SU-DHL-6 (cell line): ENCODE data around the gene CFAP97D2.

Source experiments
- H2AFZ ChIP-seq: fragments of 200-600 bp; sonication (generic); 2 replicates; pipeline ENCODE4 v1.6.1; 2014; ENCODE audit warnings: low read depth, mild to moderate bottlenecking, moderate library complexity, mixed read lengths, antibody characterized with exemption, low read length; ENCODE audit not compliant: severe bottlenecking
- H3F3A ChIP-seq: fragments of 200-600 bp; shearing (Covaris generic); 2 replicates; pipeline ENCODE4 v1.6.0; 2016; ENCODE audit warnings: antibody characterized with exemption, mild to moderate bottlenecking; ENCODE audit not compliant: insufficient read depth
- H3K27ac ChIP-seq: fragments of 200-600 bp; sonication (generic); 2 replicates; pipeline ENCODE4 v1.5.1; 2016; ENCODE audit warnings: low read depth, mild to moderate bottlenecking, low read length, moderate library complexity, mixed read lengths
- H3K27me3 ChIP-seq: fragments of 200-600 bp; sonication (generic), shearing (Covaris generic); 2 replicates; pipeline ENCODE4 v1.6.0; 2014; ENCODE audit warnings: mild to moderate bottlenecking, low read length
- H3K36me3 ChIP-seq: fragments of 200-600 bp; sonication (generic); 2 replicates; pipeline ENCODE4 v1.6.1; 2014; ENCODE audit warnings: mild to moderate bottlenecking, low read length, mixed read lengths
- H3K4me2 ChIP-seq: fragments of 300-600, 200-600 bp; shearing (Covaris generic), sonication (generic); 2 replicates; pipeline ENCODE4 v1.6.0; 2014; ENCODE audit warnings: low read length, low read depth, mild to moderate bottlenecking; ENCODE audit not compliant: poor library complexity, severe bottlenecking
- H3K4me3 ChIP-seq: fragments of 200-600 bp; sonication (generic); 2 replicates; pipeline ENCODE4 v1.5.1; 2014; ENCODE audit warnings: antibody characterized with exemption, low read length, mild to moderate bottlenecking, mixed read lengths; ENCODE audit not compliant: insufficient read depth, poor library complexity, severe bottlenecking
- H3K79me2 ChIP-seq: fragments of 200-600 bp; sonication (generic); 2 replicates; pipeline ENCODE4 v1.6.1; 2014; ENCODE audit warnings: mild to moderate bottlenecking, low read length, moderate library complexity; ENCODE audit not compliant: insufficient read depth
- H3K9ac ChIP-seq: fragments of 200-600 bp; sonication (generic); 2 replicates; pipeline ENCODE4 v1.7.0; 2014; ENCODE audit warnings: mild to moderate bottlenecking, low read length
- H3K9me2 ChIP-seq: fragments of 200-600 bp; sonication (generic); replicated peaks from 2 replicates; pipeline ENCODE4 v1.6.1; 2014; ENCODE audit warnings: low read length; ENCODE audit not compliant: insufficient read depth
- H3K9me3 ChIP-seq: fragments of 200-600 bp; sonication (generic); 2 replicates; pipeline ENCODE4 v1.6.1; 2014; ENCODE audit warnings: low read length, mixed read lengths; ENCODE audit not compliant: insufficient read depth
- H4K20me1 ChIP-seq: fragments of 200-600 bp; sonication (generic); 2 replicates; pipeline ENCODE4 v1.6.1; 2014; ENCODE audit warnings: low read depth, mild to moderate bottlenecking, antibody characterized with exemption, low read length, moderate library complexity, mixed read lengths
- EZH2phosphoT487 ChIP-seq: fragments of 200-600 bp; sonication (generic), shearing (Covaris generic); conservative IDR thresholded peaks from 2 replicates; pipeline ENCODE4 v1.6.1; 2018; ENCODE audit warnings: mild to moderate bottlenecking, antibody characterized with exemption, low read length, moderate library complexity, mixed read lengths
- TF ChIP-seq, protein P1 (sequence below): fragments of 200-600 bp; sonication (generic); IDR thresholded peaks from one replicate; pipeline ENCODE4 v1.5.1; 2017; ENCODE audit warnings: antibody characterized with exemption, mild to moderate bottlenecking, low read length, moderate library complexity; ENCODE audit not compliant: insufficient read depth, poor library complexity, severe bottlenecking

The CFAP97D2 gene

GRCh38 chr13:114151031-114151430 is 28.0 kb upstream of the CFAP97D2 start:
- Histone ChIP-seq H4K20me1 (no peaks in the 10 kb centered on the region), H3K79me2 (no peaks in the 10 kb centered on the region), H3K4me3 (no peak overlapping the region), H3K4me2 (no peak overlapping the region), H2AFZ (no peak overlapping the region), H3K36me3 (no peaks in the 10 kb centered on the region), H3K9me3 (no peaks in the 10 kb centered on the region), H3K27ac (no peak overlapping the region), H3K27me3 (no peaks in the 10 kb centered on the region), H3F3A (no peaks in the 10 kb centered on the region), H3K9ac (no peak overlapping the region), H3K9me2 (no peaks in the 10 kb centered on the region)
- TF ChIP-seq, protein P1, sequence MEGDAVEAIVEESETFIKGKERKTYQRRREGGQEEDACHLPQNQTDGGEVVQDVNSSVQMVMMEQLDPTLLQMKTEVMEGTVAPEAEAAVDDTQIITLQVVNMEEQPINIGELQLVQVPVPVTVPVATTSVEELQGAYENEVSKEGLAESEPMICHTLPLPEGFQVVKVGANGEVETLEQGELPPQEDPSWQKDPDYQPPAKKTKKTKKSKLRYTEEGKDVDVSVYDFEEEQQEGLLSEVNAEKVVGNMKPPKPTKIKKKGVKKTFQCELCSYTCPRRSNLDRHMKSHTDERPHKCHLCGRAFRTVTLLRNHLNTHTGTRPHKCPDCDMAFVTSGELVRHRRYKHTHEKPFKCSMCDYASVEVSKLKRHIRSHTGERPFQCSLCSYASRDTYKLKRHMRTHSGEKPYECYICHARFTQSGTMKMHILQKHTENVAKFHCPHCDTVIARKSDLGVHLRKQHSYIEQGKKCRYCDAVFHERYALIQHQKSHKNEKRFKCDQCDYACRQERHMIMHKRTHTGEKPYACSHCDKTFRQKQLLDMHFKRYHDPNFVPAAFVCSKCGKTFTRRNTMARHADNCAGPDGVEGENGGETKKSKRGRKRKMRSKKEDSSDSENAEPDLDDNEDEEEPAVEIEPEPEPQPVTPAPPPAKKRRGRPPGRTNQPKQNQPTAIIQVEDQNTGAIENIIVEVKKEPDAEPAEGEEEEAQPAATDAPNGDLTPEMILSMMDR = no peak
- no peak for TF ChIP-seq EZH2phosphoT487

DNA sequence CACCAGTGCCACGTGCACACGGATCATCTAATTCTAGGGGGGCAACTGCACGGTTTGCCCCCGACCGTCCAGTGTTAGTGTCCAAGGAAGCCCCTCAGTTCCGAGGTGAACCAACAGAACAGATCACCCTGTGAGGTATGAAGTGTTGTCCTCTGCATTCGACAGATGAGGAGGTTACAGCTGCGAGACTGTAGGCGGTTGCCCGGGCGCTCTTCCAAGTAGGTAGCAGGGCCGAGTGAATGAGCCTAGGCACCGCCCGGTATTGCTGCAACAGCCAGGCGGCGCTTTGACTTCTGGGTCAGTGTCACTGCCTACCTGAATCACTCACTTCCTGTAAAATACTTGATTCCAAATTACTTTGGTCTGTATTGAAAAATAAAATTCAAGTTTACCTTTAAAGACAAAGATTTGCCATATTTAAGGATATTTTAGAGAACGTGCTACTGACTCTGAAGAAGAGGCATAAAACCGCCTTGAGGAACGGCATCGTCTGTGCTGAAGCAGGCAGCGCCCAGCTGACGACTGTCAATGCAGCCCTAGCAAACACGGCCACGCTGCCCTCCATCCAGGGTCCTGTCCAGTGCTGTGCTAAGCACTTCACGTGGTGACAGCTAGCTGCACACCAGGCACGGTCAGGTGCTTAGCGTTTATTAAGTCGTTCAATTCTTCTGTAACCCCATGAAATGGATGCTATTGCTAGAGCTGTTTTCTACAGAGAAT is 27.3 kb upstream of the CFAP97D2 start:
- Histone ChIP-seq H3K36me3 (no peaks in the 10 kb centered on the region), H3F3A (no peaks in the 10 kb centered on the region), H3K79me2 (no peaks in the 10 kb centered on the region), H3K9me3 (no peaks in the 10 kb centered on the region), H3K4me3 (no peak overlapping the region), H2AFZ (no peak overlapping the region), H3K9ac (no peak overlapping the region), H3K4me2 (no peak overlapping the region), H3K9me2 (no peaks in the 10 kb centered on the region), H3K27me3 (no peaks in the 10 kb centered on the region), H3K27ac (no peak overlapping the region), H4K20me1 (no peaks in the 10 kb centered on the region)
- TF ChIP-seq, protein P1 = no peak
- TF ChIP-seq EZH2phosphoT487 = no peak

DNA sequence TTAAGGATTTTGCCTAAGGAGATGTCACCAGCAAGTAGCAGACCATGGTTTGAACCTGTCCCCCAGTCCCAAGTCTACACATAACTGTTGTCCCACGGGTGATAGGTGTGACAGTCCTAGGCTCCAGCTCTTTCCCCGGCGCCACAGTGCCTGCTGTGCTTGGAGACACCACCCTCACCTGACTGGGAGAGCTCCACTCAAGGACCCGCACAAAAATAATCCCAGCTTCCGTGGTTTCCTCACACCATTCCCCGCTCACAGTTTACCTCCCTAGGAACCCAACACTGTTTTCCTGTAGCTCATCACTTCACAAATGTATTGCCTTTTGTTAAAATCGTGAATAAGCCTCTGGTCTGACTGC is 26.8 kb upstream of the CFAP97D2 start:
- no peak overlapping the region for H3K27ac ChIP-seq
- TF ChIP-seq, protein P1 = no peak
- TF ChIP-seq EZH2phosphoT487 = no peak
- H3K4me2 ChIP-seq = no peak overlapping the region
- H2AFZ ChIP-seq = no peak overlapping the region
- H3K36me3 ChIP-seq = no peaks in the 10 kb centered on the region
- no peaks in the 10 kb centered on the region for H3K27me3 ChIP-seq
- no peaks in the 10 kb centered on the region for H4K20me1 ChIP-seq
- no peak overlapping the region for H3K4me3 ChIP-seq
- H3K9me3 ChIP-seq = no peaks in the 10 kb centered on the region
- no peaks in the 10 kb centered on the region for H3K9me2 ChIP-seq
- H3K9ac ChIP-seq = no peak overlapping the region
- H3K79me2 ChIP-seq = no peaks in the 10 kb centered on the region
- H3F3A ChIP-seq = no peaks in the 10 kb centered on the region
